ENCODE results near the gene KPNA3. TPM values are rescaled to one million over a fixed set of nuclear protein-coding genes. Genes with fewer than 3 reads are reported as not detected.

The KPNA3 gene
- total and polyA plus RNA-seq, 2 experiments from 2014 or later: 23.8 to 32.6 TPM

GRCh38 chr13:49655906-49656305, 136.6 kb downstream of the KPNA3 start:
- Histone ChIP-seq H3K4me1 (ENCODE audit: low read depth) (no peaks in the 10 kb centered on the region), H3K27me3 (no peaks in the 10 kb centered on the region), H3K27ac (no peak overlapping the region), H3K9me3 (ENCODE audit: low read depth) (no peaks in the 10 kb centered on the region), H3K36me3 (peaks cover 8% of the 10 kb centered on the region), H3K4me3 (no peak overlapping the region)
- DNase-seq (ENCODE audit: low read depth in 1 of 2, low spot score in 1 of 2): no peak
- no peak for TF ChIP-seq CTCF (IDR thresholded peaks at IDR 0.05; ENCODE audit: low read depth, low read length)

- Histone ChIP-seq H3K27ac (no peak overlapping the region), H3K9me3 (ENCODE audit: low read depth) (no peaks in the 10 kb centered on the region), H3K4me3 (no peak overlapping the region), H3K27me3 (no peaks in the 10 kb centered on the region), H3K4me1 (ENCODE audit: low read depth) (no peaks in the 10 kb centered on the region), H3K36me3 (no peaks in the 10 kb centered on the region)
- DNase-seq (ENCODE audit: low read depth in 1 of 2, low spot score in 1 of 2): no peak
- TF ChIP-seq CTCF (IDR thresholded peaks at IDR 0.05; ENCODE audit: low read depth, low read length): no peak
Measured at GRCh38 chr13:49654011-49654410, 138.5 kb downstream of the KPNA3 start.

GRCh38 chr13:49653478-49653877, 139.0 kb downstream of the KPNA3 start:
- Histone ChIP-seq H3K4me3 (no peak overlapping the region), H3K9me3 (ENCODE audit: low read depth) (no peaks in the 10 kb centered on the region), H3K4me1 (ENCODE audit: low read depth) (no peaks in the 10 kb centered on the region), H3K27ac (no peak overlapping the region), H3K36me3 (no peaks in the 10 kb centered on the region), H3K27me3 (no peaks in the 10 kb centered on the region)
- DNase-seq (ENCODE audit: low read depth in 1 of 2, low spot score in 1 of 2): no peak
- no peak for TF ChIP-seq CTCF (IDR thresholded peaks at IDR 0.05; ENCODE audit: low read depth, low read length)

GRCh38 chr13:49652355-49653305, 139.9 kb downstream of the KPNA3 start:
- H3K9me3 ChIP-seq (ENCODE audit: low read depth): no peaks in the 10 kb centered on the region
- peak; percentile 39 to 60 for DNase-seq (ENCODE audit: low read depth in 1 of 2, low spot score in 1 of 2)
- H3K27me3 ChIP-seq: no peaks in the 10 kb centered on the region
- H3K36me3 ChIP-seq: no peaks in the 10 kb centered on the region
- peak; percentile 43 for TF ChIP-seq CTCF (IDR thresholded peaks at IDR 0.05; ENCODE audit: low read depth, low read length)
- no peak overlapping the region for H3K27ac ChIP-seq
- no peaks in the 10 kb centered on the region for H3K4me1 ChIP-seq (ENCODE audit: low read depth)
- no peak overlapping the region for H3K4me3 ChIP-seq

- H3K27me3 ChIP-seq: no peaks in the 10 kb centered on the region
- H3K36me3 ChIP-seq: no peaks in the 10 kb centered on the region
- H3K4me3 ChIP-seq: no peak overlapping the region
- TF ChIP-seq CTCF (IDR thresholded peaks at IDR 0.05; ENCODE audit: low read depth, low read length): no peak
- H3K27ac ChIP-seq: no peak overlapping the region
- no peaks in the 10 kb centered on the region for H3K9me3 ChIP-seq (ENCODE audit: low read depth)
- DNase-seq (ENCODE audit: low read depth in 1 of 2, low spot score in 1 of 2): no peak
- no peaks in the 10 kb centered on the region for H3K4me1 ChIP-seq (ENCODE audit: low read depth)
Measured at GRCh38 chr13:49651570-49652354, 140.7 kb downstream of the KPNA3 start.
